Measurements from ENCODE around the gene UBE2L3.
A peak's percentile ranks its signal among the peaks of the same experiment; 100 is the strongest.

The UBE2L3 gene

GRCh38 chr22:21623648-21623970 is 56.1 kb downstream of the UBE2L3 start:
- H3K9me3 ChIP-seq (ENCODE audit: control extremely low read depth in 1 of 5, control insufficient read depth in 4 of 5, insufficient read depth in 2 of 5, low read depth in 1 of 5, low read length in 4 of 5), result no peaks in the 10 kb centered on the region
- DNase-seq, result no peak
- ChIA-PET CTCF (interaction anchor here (1.0 to 13.8 kb wide), 5 partner anchors 10 to 55 kb away, joined by 3 to 174 read pairs (median 4); partner anchors contain the start of gene SDF2L1), POLR2A (interaction anchor here (1.0 kb wide), 1 partner anchor 18 kb away, joined by 3 read pairs; the partner anchor contains the start of gene SDF2L1)
- no peak overlapping the region for H3K4me3 ChIP-seq (ENCODE audit: control insufficient read depth in 1 of 7, extremely low read depth in 1 of 7, insufficient read depth in 4 of 7, low read depth in 2 of 7, low read length in 6 of 7)
- H3K27me3 ChIP-seq (replicated peaks in 2 of 5; ENCODE audit: control insufficient read depth in 4 of 5, insufficient read depth in 5 of 5, low read length in 4 of 5), result no peaks in the 10 kb centered on the region
- H3K27ac ChIP-seq (ENCODE audit: insufficient read depth in 1 of 2, low read depth in 1 of 2, low read length in 2 of 2, poor library complexity in 1 of 2, severe bottlenecking in 2 of 2), result no peak overlapping the region
- peaks cover 0 to 44% (median 28%) of the 10 kb centered on the region in 4 experiments for H3K4me1 ChIP-seq (ENCODE audit: control extremely low read depth in 1 of 4, control insufficient read depth in 4 of 4, insufficient read depth in 4 of 4, low read length in 3 of 4)
- peaks cover 15 to 84% (median 48%) of the 10 kb centered on the region in 4 experiments for H3K36me3 ChIP-seq (ENCODE audit: control insufficient read depth in 4 of 4, insufficient read depth in 4 of 4, low read length in 3 of 4)
- 100% methylated on average over 5 of the region's 7 CpGs for WGBS (ENCODE audit: insufficient coverage)

- Histone ChIP-seq H3K27ac (ENCODE audit: insufficient read depth in 1 of 2, low read depth in 1 of 2, low read length in 2 of 2, poor library complexity in 1 of 2, severe bottlenecking in 2 of 2) (peak overlapping the region in 1 of 2 experiments; percentile 33), H3K4me3 (ENCODE audit: control insufficient read depth in 1 of 7, extremely low read depth in 1 of 7, insufficient read depth in 4 of 7, low read depth in 2 of 7, low read length in 6 of 7) (no peak overlapping the region), H3K36me3 (ENCODE audit: control insufficient read depth in 4 of 4, insufficient read depth in 4 of 4, low read length in 3 of 4) (peaks cover 15 to 78% (median 45%) of the 10 kb centered on the region in 4 experiments), H3K27me3 (replicated peaks in 2 of 5; ENCODE audit: control insufficient read depth in 4 of 5, insufficient read depth in 5 of 5, low read length in 4 of 5) (no peaks in the 10 kb centered on the region), H3K4me1 (ENCODE audit: control extremely low read depth in 1 of 4, control insufficient read depth in 4 of 4, insufficient read depth in 4 of 4, low read length in 3 of 4) (peaks cover 0 to 51% (median 35%) of the 10 kb centered on the region in 4 experiments), H3K9me3 (ENCODE audit: control extremely low read depth in 1 of 5, control insufficient read depth in 4 of 5, insufficient read depth in 2 of 5, low read depth in 1 of 5, low read length in 4 of 5) (no peaks in the 10 kb centered on the region)
- peak in 1 of 3 donors; percentile 40 for DNase-seq
- ChIA-PET POLR2A (interaction anchor here (1.0 kb wide), 1 partner anchor 17 kb away, joined by 4 read pairs; no protein-coding TSS in a partner anchor), CTCF (interaction anchor here (0.7 to 13.8 kb wide), 4 partner anchors 10 to 33 kb away, joined by 3 to 174 read pairs (median 4); partner anchors contain the start of gene SDF2L1)
- 97% methylated on average over 8 of the region's 8 CpGs for WGBS (ENCODE audit: insufficient coverage)
Observed at GRCh38 chr22:21624120-21624879, 56.8 kb downstream of the UBE2L3 start.

- DNase-seq, result peak in 2 of 3 donors; percentile 31 to 43
- Histone ChIP-seq H3K9me3 (ENCODE audit: control extremely low read depth in 1 of 5, control insufficient read depth in 4 of 5, insufficient read depth in 2 of 5, low read depth in 1 of 5, low read length in 4 of 5) (no peaks in the 10 kb centered on the region), H3K4me1 (ENCODE audit: control extremely low read depth in 1 of 4, control insufficient read depth in 4 of 4, insufficient read depth in 4 of 4, low read length in 3 of 4) (peaks cover 0 to 53% (median 37%) of the 10 kb centered on the region in 4 experiments), H3K27ac (ENCODE audit: insufficient read depth in 1 of 2, low read depth in 1 of 2, low read length in 2 of 2, poor library complexity in 1 of 2, severe bottlenecking in 2 of 2) (peak overlapping the region in 1 of 2 experiments; percentile 33), H3K27me3 (replicated peaks in 2 of 5; ENCODE audit: control insufficient read depth in 4 of 5, insufficient read depth in 5 of 5, low read length in 4 of 5) (no peaks in the 10 kb centered on the region), H3K36me3 (ENCODE audit: control insufficient read depth in 4 of 4, insufficient read depth in 4 of 4, low read length in 3 of 4) (peaks cover 13 to 72% (median 44%) of the 10 kb centered on the region in 4 experiments), H3K4me3 (ENCODE audit: control insufficient read depth in 1 of 7, extremely low read depth in 1 of 7, insufficient read depth in 4 of 7, low read depth in 2 of 7, low read length in 6 of 7) (no peak overlapping the region)
- WGBS (ENCODE audit: insufficient coverage), result 95% methylated on average over 12 of the region's 12 CpGs
- POLR2A ChIA-PET, result interaction anchor here (1.0 kb wide), 1 partner anchor 16 kb away, joined by 4 read pairs; no protein-coding TSS in a partner anchor
- CTCF ChIA-PET, result interaction anchor here (0.7 to 13.8 kb wide), 5 partner anchors 9 to 34 kb away, joined by 3 to 174 read pairs (median 4); partner anchors contain the start of gene SDF2L1
Observed at GRCh38 chr22:21624880-21625791, 57.6 kb downstream of the UBE2L3 start.

- H3K4me3 ChIP-seq (ENCODE audit: control insufficient read depth in 1 of 7, extremely low read depth in 1 of 7, insufficient read depth in 4 of 7, low read depth in 2 of 7, low read length in 6 of 7), result no peak overlapping the region
- POLR2A ChIA-PET, result no interaction called here
- CTCF ChIA-PET, result interaction anchor here (0.9 to 13.8 kb wide), 6 partner anchors 9 to 34 kb away, joined by 3 to 174 read pairs (median 3); partner anchors contain the start of gene SDF2L1
Observed at GRCh38 chr22:21626073-21626734, 58.7 kb downstream of the UBE2L3 start.

GRCh38 chr22:21626735-21627469 is 59.4 kb downstream of the UBE2L3 start:
- 93% methylated on average over 9 of the region's 11 CpGs for WGBS (ENCODE audit: insufficient coverage)
- Histone ChIP-seq H3K4me3 (ENCODE audit: control insufficient read depth in 1 of 7, extremely low read depth in 1 of 7, insufficient read depth in 4 of 7, low read depth in 2 of 7, low read length in 6 of 7) (no peak overlapping the region), H3K27me3 (replicated peaks in 2 of 5; ENCODE audit: control insufficient read depth in 4 of 5, insufficient read depth in 5 of 5, low read length in 4 of 5) (no peaks in the 10 kb centered on the region), H3K27ac (ENCODE audit: insufficient read depth in 1 of 2, low read depth in 1 of 2, low read length in 2 of 2, poor library complexity in 1 of 2, severe bottlenecking in 2 of 2) (no peak overlapping the region), H3K9me3 (ENCODE audit: control extremely low read depth in 1 of 5, control insufficient read depth in 4 of 5, insufficient read depth in 2 of 5, low read depth in 1 of 5, low read length in 4 of 5) (no peaks in the 10 kb centered on the region), H3K36me3 (ENCODE audit: control insufficient read depth in 4 of 4, insufficient read depth in 4 of 4, low read length in 3 of 4) (peaks cover 13 to 59% (median 39%) of the 10 kb centered on the region in 4 experiments), H3K4me1 (ENCODE audit: control extremely low read depth in 1 of 4, control insufficient read depth in 4 of 4, insufficient read depth in 4 of 4, low read length in 3 of 4) (peaks cover 0 to 44% (median 32%) of the 10 kb centered on the region in 4 experiments)
- DNase-seq, result no peak
- ChIA-PET CTCF (interaction anchor here (0.9 to 13.8 kb wide), 6 partner anchors 9 to 35 kb away, joined by 3 to 174 read pairs (median 3); partner anchors contain the start of gene SDF2L1), POLR2A (no interaction called here)

More at GRCh38 chr22:21626073-21626734, 58.7 kb downstream of the UBE2L3 start:
- Histone ChIP-seq H3K36me3 (ENCODE audit: control insufficient read depth in 4 of 4, insufficient read depth in 4 of 4, low read length in 3 of 4) (peaks cover 13 to 61% (median 39%) of the 10 kb centered on the region in 4 experiments), H3K4me1 (ENCODE audit: control extremely low read depth in 1 of 4, control insufficient read depth in 4 of 4, insufficient read depth in 4 of 4, low read length in 3 of 4) (peaks cover 0 to 48% (median 33%) of the 10 kb centered on the region in 4 experiments), H3K27ac (ENCODE audit: insufficient read depth in 1 of 2, low read depth in 1 of 2, low read length in 2 of 2, poor library complexity in 1 of 2, severe bottlenecking in 2 of 2) (peak overlapping the region in 1 of 2 experiments; percentile 22), H3K9me3 (ENCODE audit: control extremely low read depth in 1 of 5, control insufficient read depth in 4 of 5, insufficient read depth in 2 of 5, low read depth in 1 of 5, low read length in 4 of 5) (no peaks in the 10 kb centered on the region), H3K27me3 (replicated peaks in 2 of 5; ENCODE audit: control insufficient read depth in 4 of 5, insufficient read depth in 5 of 5, low read length in 4 of 5) (no peaks in the 10 kb centered on the region)
- 91% methylated on average over 4 of the region's 4 CpGs for WGBS (ENCODE audit: insufficient coverage)
- no peak for DNase-seq
